Measurements from ENCODE around the gene TMC7. TPM values are rescaled to one million over a fixed set of nuclear protein-coding genes. Genes with fewer than 3 reads are reported as not detected.
"Not testable (repeated sequence)": the region's sequence is repeated elsewhere in the genome, so short reads cannot be mapped to it uniquely, and the experiment has no call there.

The TMC7 gene
- polyA plus RNA-seq, 12 donors = 1.3 to 6.7 (median 1.7) TPM; not detected in 1

DNA sequence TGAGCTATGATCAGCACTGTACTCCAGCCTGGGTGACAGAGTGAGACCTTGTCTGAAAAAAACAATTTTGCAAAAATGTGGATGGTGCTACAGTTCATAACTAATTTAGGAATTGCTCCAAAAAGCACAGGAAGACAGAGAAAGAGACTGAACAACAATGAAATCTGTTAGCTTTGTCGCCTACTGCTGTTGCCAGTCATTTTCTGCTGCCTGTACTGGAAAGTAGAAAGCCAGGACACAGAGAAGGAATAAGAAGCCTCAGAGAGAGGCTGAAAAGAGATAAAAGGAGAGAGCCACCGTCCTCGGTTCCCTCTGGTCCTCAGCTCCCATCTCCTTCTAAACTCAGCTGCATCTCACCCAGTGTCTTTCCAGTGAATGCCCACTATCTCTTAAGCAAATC, 8.6 kb upstream of the TMC7 start:
- DNase-seq = no peak

DNA sequence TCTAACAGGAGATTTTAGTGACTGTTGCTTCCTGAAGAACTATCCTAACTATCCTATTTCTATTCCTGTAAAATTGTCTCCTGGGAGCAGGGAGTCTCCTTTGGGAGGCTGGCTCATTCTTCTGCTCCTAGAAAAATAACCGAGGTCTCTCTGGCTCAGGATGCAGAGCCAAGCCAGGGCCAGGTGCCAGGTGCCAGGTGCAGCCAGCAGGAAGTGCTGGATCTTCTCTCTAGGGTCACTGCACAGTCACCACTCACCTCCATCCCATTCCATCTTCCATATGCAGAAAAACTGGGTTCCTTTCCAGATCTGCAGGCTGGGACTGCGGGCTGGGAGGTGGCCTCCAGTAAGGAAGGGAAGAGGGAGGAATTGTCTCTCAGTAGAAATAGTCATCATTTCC, 3.8 kb upstream of the TMC7 start:
- DNase-seq = no peak

DNA sequence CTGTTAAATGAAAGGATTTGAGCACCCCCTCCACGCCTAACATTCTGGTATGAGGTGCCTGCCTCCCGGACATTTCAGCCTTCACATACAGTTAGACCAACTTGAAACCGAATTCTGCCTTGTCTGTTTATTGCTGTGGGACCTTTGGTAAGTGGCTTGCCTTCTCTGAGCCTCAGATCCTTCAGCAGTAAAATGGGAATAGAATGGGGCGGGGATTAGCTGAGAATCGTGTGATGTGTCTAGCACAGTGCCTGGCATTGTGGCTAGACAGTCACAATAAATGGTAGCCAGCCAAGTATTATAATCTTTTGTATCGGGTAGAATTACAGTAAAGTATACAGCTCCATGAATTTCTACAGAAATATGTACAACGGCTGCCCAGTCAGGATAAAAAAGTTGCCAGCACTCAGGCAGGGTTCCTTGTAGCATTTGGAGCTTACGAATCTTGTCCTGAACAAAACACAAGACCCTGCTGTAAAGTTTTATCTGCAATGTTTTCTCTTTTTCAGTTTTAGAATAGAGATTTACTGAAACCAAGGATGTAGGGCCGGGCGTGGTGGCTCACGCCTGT, 786 bp downstream of the TMC7 start:
- no peak for DNase-seq

DNA sequence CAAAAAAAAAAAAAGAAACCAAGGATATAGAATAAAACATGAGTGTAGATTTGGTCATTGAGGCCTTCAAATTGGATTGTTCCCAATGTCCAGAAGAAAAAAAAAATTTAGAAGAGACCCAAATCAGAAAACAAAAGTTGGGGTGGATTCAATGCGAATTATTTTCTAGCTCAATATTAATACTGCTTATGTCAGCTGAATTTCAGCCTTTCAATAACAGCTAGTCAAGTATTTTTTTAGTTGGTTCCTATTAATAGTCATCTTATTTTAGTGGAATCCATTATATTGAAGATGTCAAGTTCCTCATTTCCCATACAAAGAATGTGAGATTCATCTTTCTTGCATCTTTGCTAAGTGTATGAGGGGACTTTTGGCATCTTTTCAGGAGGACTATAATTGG, 1.5 kb downstream of the TMC7 start:
- DNase-seq = not testable (repeated sequence)

DNA sequence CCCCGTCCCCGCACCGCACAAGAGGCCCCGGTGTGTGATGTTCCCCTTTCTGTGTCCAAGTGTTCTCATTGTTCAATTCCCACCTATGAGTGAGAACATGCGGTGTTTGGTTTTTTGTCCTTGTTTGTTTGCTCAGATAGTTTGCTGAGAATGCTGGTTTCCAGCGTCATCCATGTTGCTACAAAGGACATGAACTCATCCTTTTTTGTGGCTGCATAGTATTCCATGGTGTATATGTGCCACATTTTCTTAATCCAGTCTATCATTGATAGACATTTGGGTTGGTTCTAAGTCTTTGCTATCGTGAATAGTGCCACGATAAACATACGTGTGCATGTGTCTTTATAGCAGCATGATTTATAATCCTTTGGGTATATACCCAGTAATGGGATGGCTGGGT, 8.0 kb downstream of the TMC7 start:
- not testable (repeated sequence) for DNase-seq

DNA sequence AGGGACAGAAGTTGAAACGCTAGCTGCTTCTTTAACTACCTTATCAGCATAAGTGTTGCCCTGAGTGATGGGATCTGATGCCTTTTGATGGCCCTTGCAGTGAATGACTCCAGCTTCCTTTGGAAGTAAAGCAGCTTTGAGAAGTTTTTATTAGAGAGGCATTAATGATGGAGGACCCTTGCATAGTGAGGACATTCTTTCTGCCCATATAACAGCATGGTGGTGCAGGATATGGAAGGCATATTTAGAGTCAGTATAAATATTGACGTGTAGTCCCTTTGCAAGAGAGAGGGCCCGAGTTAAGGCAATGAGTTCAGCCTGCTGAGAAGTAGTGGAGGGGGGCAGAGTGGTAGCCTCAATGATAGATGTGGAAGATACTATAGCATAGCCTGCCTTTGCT, 9.8 kb downstream of the TMC7 start:
- not testable (repeated sequence) for DNase-seq

DNA sequence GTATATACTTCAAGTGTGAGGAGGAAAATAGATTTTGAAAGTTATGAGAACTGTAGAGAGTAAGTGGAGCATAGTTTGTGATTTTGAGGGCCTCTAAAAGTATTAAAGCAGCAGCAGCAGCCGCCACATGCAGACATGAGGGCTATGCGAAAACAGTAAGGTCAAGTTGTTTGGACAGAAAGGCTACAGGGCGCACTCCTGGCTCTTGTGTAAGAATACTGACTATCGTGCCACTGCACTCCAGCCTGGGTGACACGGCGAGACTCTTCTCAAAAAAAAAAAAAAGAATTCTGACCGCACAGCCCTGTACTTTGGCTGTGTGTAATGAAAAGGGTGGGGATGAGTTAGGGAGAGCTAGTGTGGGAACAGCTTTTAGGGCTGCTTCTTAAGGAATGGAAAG, 10.4 kb downstream of the TMC7 start:
- not testable (repeated sequence) for DNase-seq

DNA sequence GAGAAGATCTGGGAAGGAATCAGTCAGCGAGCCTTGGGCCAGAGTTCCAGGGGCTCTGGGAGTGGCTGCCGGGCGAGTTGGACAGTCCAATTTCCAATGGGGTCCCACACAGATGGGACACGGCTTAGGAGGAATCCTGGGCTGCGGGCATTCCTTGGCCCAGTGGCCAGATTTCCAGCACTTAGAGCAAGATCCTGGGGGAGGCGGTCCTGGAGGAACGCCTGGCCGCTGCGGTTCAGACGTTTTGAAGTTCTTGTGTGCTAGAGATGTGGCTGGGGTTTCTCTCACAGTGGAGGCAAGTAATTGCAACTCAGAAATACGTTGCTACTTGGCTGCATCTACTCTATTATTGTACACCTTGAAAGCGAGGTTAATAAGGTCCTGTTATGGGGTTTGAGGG, 11.7 kb downstream of the TMC7 start:
- not testable (repeated sequence) for DNase-seq

DNA sequence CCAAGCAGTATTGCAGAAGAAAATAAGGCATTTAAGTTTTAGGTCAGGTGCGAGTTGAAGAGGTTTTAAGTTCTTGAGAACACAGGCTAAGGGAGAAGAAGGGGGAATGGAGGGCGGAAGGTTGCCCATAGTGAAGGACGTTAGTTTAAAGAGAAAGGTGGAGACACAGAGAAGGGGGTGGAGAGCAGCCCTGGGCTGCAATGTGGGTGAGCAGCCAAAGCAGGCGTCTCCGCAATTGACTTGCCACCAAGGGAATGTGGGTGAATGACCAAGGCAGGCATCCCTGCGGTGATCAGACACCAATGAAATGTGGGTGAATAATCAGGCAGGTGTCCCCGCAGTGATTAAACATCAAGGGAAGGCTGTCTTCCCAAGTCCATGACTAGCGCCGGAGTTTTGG, 12.8 kb downstream of the TMC7 start:
- DNase-seq = not testable (repeated sequence)

DNA sequence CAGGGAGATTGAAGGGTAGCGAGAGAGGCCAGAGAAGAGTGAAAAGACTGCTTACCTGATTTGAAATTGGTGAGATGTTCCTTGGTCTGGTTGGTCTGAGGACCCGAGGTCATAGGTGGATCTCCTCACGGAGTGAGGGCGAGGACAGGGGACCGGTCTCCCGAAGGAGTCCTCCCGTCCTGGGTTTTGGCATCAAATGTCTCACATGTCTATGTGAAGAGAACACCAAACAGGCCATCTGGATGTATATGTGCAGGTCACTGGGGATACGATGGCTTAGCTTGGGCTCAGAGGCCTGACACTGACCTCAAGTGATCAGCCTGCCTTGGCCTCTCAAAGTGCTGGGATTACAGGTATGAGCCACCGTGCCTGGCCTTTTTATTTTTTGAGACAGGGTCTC, 13.3 kb downstream of the TMC7 start:
- not testable (repeated sequence) for DNase-seq

DNA sequence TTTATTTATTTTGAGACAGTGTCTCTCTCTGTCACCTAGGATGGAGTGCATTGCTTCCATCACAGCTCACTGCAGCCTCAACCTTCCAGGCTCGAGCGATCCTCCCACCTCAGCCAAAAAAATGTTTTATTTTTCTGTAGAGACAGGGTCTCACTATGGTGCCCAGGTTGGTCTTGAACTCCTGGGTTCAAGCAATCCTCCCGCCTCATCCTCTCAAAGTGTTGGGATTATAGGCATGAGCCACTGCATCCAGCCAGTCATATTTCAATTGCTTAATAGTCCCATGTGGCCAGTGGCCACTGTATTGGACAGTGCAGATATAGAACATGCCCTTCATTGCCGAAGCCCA, 15.3 kb downstream of the TMC7 start:
- DNase-seq = no peak

DNA sequence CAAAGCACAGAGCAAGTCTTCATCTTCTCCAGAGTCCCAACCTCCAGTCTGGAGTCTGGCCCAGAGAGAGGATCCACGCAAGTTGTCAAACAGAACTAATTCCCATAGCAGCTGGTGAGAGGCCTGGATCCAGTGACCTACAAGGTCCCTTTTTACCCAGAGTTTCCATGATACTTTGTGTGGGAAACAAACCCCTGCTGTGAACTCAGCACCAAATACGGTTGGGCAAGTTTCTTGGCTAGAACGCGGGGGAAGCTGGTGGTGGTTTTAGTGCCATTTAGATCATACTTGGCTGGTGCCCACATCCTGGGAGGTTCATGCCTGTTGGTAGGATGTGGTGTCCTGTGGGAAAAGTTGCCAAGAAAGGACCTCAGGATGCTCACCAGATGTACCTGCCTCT, 18.1 kb downstream of the TMC7 start:
- DNase-seq = no peak

DNA sequence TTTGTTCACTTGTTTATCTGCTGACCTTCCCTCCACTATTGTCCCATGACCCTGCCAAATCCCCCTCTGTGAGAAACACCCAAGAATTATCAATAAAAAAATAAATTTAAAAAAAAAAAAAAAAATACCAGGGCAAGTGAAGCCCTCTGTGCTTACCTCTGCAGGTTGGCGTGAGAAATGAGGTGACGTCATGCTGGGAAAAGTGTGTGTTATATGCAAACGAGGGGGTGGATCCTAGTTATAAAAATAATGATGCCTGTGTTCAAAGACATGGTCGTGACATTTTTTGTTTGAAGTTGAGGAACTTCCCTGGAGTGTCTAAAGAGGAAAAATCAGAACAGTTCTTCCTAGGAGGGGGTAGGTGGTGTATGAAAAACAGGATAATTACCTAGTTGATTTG, 20.2 kb downstream of the TMC7 start:
- no peak for DNase-seq

DNA sequence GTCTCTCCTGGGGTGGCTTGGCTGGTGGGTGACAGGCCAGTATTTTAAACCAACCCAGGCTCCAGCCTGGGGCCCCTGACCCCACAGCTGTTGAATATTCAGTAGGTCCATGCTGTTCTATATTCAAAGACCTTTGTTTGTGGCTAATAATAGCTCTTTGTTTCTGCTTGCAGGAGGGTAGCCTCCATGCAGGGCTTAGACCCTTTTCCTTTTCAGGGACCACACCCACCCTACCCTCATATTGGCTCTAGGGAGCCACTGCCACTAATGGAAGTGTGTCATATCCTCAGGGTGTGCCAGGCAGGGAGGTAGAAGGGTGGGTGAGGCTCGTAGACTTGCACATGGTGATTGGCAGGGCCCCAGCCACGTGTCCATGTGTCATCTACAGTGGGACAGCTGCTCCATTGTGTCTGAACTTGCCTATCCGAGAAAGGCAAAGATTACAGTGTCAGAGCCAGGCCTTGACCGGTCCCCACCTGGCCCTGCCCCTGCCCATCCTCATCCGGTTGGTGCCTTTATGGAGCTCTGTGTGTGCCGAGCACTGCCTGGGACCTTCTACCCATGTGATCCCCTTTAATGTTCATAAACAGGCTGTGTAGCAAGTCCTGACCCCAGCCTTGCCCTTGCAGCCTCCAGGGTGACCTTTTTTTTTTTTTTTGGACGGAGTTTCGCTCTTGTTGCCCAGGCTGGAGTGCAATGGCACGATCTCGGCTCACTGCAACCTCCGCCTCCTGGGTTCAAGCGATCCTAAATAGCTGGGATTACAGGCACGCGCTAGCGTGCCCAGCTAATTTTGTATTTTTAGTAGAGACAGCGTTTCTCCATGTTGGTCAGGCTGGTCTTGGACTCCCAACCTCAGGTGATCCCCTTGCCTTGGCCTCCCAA, 22.1 kb downstream of the TMC7 start:
- DNase-seq = no peak

DNA sequence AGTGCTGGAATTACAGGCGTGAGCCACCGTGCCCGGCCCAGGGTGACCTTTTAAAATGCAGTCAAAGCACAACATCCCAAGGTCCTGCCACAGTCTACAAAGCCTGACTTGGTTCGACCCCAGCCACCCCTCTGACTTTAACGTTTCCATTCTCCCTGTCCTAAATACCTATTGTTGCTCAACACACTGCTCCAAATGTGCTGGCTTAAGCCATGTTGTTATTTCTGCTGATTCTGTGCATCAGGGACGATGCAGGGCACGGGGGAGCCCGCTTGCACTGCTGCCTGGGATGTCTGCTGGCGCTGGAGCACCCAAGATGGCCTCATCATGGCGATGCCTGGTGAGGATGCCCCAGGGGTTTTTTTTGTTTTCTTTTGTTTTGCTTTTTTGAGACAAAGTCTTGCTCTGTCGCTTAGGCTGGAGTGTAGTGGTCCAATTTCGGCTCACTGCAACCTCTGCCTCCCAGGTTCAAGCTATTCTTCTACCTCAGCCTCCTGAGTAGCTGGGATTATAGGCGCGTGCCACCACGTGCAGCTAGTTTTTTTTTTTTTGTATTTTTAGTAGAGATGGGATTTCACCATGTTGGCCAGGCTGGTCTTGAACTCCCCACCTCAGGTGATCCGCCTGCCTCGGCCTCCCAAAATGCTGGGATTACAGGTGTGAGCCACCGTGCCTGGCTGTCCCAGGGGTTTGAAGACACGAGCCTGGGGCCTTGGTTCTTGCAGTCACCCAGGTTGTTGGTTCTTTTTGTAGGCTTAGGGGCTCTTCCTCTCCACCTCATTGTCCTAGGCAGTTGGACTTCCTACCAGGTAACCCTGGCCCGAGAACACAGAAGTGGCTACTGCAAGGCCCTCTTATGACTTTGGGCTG, 22.9 kb downstream of the TMC7 start:
- DNase-seq = no peak

DNA sequence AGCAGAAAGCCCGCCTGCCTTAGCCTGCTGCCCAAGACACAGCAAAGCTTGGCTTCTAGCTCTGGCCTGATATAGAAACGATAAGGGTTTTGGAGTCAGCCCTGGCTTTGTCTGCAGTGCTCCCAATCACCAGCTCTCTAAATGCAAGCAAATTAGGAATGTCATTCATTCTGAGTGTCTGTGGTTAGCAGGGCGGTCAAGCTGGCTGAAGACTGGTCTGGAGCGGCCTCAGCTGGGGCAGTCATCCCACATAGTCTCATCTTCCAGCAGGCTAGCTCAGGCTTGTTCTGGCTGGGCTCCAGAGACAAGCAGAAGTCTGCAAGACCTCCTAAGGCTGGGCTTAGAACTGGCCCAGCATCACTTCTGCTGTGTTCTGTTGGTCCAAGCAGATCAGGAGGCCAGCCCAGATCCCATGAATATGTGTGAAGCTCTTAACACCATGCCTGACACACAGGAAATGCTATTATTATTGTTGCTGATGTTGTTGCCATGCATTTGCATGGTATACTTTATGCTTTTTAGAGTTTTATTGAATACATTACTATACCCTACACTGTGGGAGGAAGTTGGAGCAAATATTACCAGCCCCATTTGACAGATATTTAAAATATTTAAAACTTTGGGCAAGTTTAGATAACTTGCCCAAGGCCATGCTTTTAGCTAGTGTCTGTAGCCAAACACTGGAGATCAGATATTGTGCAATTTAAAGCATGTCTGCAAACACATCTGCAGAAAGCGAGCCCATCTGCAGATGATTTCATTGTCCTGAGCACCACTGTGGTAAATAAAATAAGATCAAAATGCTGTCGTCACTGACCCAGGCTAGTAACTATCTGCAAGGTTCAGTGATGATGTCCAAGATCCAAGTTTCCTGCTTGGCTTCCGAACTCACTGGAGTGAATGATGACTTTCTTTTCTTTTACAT, 24.8 kb downstream of the TMC7 start:
- no peak for DNase-seq

DNA sequence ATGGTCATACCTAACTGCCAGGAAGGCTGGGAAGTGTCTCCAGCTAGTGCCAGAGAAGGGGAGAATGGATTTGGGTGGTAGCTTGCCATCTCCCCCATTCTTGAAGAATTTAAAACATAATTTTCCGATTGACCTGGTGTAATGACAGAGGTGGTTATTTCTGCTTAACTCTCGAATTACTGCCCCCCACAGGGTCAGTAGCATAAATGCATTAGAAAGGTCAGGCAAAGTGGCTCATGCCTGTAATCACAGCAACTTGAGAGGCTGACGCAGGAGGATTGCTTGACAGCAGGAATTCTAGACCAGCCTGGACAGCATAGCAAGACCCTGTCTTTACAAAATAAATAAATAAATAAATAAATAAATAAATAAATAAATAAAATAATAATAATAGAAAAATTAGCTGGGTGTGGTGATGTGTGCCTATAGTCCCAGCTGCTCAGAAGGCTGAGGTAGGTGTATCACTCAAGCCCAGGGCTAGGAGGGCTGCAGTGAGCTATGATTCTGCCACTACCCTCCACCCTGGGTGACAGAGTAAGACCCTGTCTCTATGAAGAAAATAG, 27.5 kb downstream of the TMC7 start:
- no peak for DNase-seq

DNA sequence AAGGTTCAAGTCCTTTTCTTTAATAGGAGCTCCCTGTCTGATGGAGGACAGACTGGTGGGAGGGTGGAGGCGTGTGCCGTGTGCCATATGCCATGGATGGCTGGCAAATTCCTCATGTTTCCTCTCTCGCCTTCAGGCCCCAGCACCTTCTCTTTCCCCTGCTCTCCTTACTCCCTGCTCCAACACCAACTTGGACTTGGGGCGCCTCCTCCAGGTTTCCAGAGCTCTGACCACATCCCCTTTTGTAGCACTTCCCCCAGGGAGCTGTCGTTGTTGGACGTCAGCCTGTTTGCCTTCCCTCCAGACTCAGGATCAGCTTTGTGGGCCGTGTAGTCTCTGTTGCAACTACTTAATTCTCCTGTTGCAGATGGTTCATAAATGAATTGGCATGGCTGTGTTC, 30.7 kb downstream of the TMC7 start:
- DNase-seq = no peak

DNA sequence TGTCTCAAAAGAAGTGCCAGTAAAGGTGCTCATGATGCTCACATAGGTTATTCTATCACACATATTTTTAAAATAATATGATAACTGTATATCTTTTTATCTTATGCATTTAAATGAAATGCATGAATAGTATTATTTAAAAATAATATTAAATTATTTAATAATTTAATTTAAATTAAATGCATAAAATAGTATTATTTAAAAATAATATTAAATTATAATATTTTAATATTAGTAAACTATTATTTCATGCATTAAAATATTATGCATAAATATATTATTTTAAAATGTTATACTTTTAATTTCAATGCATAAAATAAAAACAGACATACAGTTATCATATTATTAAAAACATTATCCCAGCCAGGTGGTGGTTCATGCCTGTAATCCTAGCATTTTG, 33.4 kb downstream of the TMC7 start:
- no peak for DNase-seq

DNA sequence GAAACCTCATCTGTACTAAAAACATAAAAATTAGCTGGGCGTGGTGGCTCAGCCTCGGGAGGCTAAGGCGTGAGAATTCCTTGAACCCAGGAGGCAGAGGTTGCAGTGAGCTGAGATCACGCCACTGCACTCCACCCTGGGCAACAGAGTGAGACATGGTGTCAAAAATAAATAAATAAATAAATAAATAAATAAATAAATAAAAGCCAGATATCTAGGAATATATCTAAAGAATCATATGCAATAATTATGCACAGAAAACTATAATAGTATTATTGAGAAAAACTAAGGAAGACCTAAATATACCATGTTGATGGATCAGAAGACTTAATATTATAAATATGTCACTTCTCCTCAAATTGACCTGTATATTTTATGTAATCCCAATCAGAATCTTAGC, 37.0 kb downstream of the TMC7 start:
- DNase-seq = no peak

DNA sequence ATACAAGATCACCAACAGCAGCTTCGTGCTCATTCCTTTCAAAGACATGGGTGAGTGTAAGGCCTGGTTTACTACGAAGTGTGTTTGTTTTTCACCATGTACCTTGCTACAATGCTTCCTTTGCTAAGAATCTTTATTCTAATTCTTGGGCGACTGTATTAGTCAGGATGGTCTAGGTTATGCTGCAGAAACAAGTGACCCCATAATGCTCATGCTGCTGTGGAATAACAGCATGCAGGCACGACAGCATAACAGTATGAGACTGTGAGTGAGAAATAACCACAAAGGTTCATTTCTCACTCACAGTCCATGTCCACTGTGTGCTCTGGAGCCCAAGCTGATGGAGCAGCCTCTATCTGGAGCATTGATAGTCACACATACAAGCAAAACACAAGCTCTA, 38.0 kb downstream of the TMC7 start:
- DNase-seq = no peak
